GM18517 (cell line): Measurements from ENCODE around the gene ZNF202.

Experiments used
- ATAC-seq: cut with Tn5 transposase; IDR thresholded peaks from one replicate; pipeline ENCODE4 v1.9.1; 2021; ENCODE audit warnings: mild to moderate bottlenecking, moderate library complexity; ENCODE audit not compliant: unreplicated experiment

ZNF202 gene

DNA sequence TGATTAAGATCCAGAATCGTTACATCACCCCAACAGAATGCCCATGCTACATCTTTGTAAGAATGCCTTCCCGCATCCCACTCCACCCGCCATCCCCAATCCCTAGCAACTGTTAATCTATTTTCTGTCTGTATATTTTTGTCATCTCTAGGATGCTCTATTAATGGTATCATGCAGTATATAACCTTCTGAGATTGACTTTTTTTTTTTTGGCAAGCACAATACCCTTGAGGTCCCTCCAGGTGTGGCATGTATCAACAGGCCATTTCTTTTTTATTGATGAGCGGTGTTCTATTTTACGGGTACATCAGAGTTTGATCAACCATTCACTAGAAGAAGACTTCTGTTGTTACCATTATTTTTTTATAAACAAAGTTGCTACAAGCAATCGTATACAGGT is 56.9 kb downstream of the ZNF202 start:
- ATAC-seq: no peak

DNA sequence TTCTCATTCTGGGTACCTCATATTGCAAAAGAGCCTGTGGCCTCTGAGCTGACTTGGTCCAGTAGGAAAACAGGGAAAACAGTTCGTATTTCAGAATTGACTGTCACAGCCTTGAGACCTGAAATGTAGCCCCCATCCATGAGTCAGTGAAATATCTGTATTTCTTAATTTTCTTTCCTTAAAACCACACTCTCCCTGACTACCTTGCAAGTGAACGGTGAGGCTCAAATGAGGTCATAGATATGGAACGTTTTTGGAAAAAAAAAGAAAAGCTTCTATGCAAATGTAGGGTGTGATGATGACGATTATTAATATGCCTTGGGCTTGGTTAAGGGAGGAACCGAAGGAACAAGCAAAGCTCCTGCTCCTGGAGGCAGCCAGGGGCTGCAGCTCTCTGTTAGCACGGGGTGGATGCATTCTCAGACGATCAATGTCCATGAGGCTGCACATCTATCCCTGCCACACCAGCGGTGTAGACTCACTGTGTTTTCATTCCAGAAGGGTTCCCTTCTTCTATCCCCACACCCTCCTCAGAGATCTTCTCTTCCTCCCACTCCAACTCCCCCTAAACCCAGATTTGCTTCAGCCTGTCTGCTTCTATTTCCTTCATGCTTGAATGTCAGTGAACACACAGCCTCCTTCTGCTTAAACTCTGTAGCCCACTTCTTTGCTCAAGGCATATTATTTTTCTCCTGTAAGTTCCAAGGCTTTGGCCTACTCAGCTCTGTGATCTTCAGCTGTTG is 57.9 kb downstream of the ZNF202 start:
- no peak for ATAC-seq

DNA sequence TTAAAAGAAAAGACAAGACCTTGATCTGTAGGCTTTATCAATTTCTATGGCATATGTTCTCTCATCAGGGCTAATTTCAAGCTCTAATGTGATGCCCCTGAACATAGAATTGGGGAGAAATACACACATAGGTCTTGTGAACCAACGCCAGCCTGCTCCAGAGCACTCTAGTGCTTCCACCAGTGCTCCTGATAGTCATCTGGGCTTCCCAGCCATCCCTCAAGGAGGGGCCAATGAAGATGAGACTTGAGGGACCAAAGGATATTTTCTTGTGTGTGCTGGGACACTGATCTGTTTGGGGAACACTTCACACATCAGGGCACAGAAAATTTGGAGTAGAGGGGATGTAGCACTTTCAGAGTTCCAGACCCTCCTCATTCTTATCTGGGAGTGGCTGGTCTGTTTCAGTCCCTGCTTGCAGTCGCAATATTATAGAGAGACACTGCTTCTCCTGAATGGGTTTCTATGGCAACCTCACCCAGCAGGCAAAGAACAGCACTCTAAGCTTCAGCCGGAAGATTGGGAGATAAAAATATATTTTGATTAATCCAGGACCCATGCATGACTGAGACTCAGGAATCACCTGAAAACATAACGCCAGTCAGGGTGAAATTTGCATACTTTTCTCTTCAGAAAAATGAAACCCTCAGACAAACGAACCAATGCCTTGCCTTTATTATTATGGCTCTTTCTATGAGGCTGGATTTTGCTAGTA is 58.6 kb downstream of the ZNF202 start:
- ATAC-seq: no peak

DNA sequence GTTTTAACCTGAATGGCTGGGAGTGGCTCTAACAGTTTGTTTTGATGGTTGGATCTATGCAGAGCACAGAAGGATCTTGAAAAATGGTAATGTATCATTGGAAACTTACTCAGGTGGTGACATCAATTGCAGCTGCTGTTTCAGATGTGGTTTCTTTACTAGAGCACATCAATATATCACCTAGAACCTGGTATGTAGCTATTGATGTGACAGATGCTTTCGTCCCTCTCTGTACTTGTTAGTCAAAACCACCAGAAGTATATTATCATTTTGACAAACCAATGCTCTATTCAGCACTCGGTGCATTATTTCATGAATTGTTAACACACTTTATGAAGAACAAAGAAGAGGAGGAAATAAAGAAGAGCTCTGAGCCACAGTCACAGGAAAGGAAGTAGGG is 60.4 kb downstream of the ZNF202 start:
- no peak for ATAC-seq

DNA sequence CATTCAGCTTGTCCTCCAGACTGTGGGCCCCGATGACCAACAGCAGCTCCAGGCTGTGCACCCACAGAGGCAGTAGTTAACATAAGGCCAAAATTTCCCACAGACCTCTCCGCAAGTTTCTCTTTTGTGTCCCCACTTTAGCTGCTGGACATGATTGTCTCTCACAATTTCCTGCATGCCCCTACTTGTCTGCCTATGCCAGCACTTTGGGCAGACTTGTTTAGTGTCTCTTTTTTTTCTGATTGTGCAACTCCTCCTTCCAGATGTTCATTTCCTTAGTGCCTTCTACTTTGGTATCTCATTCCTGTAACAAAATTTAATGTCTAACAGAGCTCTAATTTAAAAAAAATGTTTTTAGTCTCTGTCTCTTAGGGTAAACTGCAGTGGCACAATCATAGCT is 63.2 kb downstream of the ZNF202 start:
- no peak for ATAC-seq

DNA sequence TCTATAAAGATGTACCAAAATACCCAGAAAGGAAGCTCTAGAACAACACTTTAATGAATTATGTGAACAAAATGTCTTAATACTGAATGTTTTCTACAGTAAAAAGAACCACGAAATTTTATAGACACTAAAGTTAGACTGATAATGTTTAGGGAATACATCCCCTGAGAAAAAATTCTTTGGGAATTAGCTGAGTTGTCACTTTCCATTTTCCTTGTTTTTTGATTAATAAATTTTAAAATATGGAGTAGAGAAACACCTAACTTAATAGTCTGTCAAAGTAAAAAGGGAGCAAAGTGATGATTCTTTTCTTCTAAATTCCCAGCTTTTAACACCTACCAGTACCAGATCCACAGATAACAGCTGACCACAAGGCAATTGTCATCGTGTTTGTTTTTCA is 64.0 kb downstream of the ZNF202 start:
- ATAC-seq: no peak

DNA sequence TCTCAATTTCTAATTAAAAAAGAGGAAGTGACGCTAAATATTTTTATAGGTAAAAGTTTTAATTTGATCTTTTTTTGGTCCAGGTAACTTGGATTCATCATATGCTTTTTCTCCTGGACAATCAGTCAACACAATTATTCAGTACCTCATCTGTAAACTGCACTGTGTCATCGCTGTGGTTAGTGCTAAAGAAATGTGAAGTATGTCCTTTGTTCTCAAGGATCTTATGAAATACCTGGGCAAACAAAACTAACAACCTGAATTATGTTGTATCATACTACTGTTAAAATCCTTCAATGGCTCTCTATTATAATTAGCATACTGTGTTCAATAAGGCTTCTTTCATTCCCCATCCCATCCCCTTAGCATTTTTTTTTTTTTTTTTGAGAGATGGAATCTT is 67.2 kb downstream of the ZNF202 start:
- no peak for ATAC-seq
